A673 (cell line): Measurements from ENCODE around the gene PPP1R8. TPM values are rescaled to one million over a fixed set of nuclear protein-coding genes. Genes with fewer than 3 reads are reported as not detected.

Source experiments
- BruUV-seq: library from RNA; stranded (reverse); fragments of 400-500 nt; replicated peaks from 2 replicates; lab custom pipeline; 2021; lab: Mats Ljungman, UMichigan
- CTCF ChIA-PET: fragments of 300-600 bp; sonication (Branson Sonifier 250); formaldehyde crosslinking; loops from one replicate; lab custom pipeline; 2022; ENCODE audit warnings: antibody characterized with exemption; lab: Charles Lee
- POLR2A ChIA-PET: fragments of 300-600 bp; sonication (Branson Sonifier 250); formaldehyde crosslinking; loops from one replicate; lab custom pipeline; 2022; ENCODE audit warnings: antibody characterized with exemption; ENCODE audit not compliant: low non-redundant PET; lab: Charles Lee
- DNase-seq: peaks from one replicate; pipeline ENCODE4 v3.0.0-alpha.2; 2015; ENCODE audit warnings: low spot score
- H3K27ac ChIP-seq: fragments of 200-600 bp; sonication (generic); 2 replicates; pipeline ENCODE4 v1.5.1; 2016; ENCODE audit warnings: mixed run types, low read depth, mild to moderate bottlenecking, mixed read lengths, antibody characterized with exemption, low read length; ENCODE audit not compliant: poor library complexity, severe bottlenecking
- H3K27me3 ChIP-seq: fragments of 200-600 bp; sonication (generic); replicated peaks from 2 replicates; pipeline ENCODE4 v1.6.1; 2017; ENCODE audit warnings: mixed run types, low read depth, mild to moderate bottlenecking, mixed read lengths, antibody characterized with exemption, low read length; ENCODE audit not compliant: insufficient read depth, poor library complexity
- H3K36me3 ChIP-seq: fragments of 200-600 bp; sonication (generic); 2 replicates; pipeline ENCODE4 v1.6.1; 2016; ENCODE audit warnings: mixed run types, mild to moderate bottlenecking, mixed read lengths, antibody characterized with exemption, low read length; ENCODE audit not compliant: insufficient read depth, poor library complexity, severe bottlenecking
- H3K4me1 ChIP-seq: fragments of 200-600 bp; sonication (generic); 2 replicates; pipeline ENCODE4 v1.6.1; 2017; ENCODE audit warnings: mixed run types, mild to moderate bottlenecking, mixed read lengths, antibody characterized with exemption, low read length; ENCODE audit not compliant: insufficient read depth, poor library complexity, severe bottlenecking
- H3K4me3 ChIP-seq: fragments of 200-600 bp; sonication (generic); 2 replicates; pipeline ENCODE4 v1.5.1; 2016; ENCODE audit warnings: low read depth, mixed run types, mild to moderate bottlenecking, mixed read lengths, low read length; ENCODE audit not compliant: poor library complexity, severe bottlenecking
- H3K9me3 ChIP-seq: fragments of 200-600 bp; sonication (generic); 2 replicates; pipeline ENCODE4 v1.6.1; 2016; ENCODE audit warnings: mixed run types, low read depth, mild to moderate bottlenecking, mixed read lengths, antibody characterized with exemption, low read length; ENCODE audit not compliant: poor library complexity, severe bottlenecking
- CTCF ChIP-seq: fragments of 300-800, 200-600 bp; sonication (generic); conservative IDR thresholded peaks from 2 replicates; pipeline ENCODE4 v1.5.1; 2017; ENCODE audit warnings: low read depth, mild to moderate bottlenecking, antibody characterized with exemption, low read length, moderate library complexity, mixed read lengths
- EZH2 ChIP-seq: fragments of 200-600 bp; sonication (generic); IDR thresholded peaks from 2 replicates; pipeline ENCODE4 v1.6.1; 2017; ENCODE audit warnings: borderline replicate concordance, low read depth, mild to moderate bottlenecking, mixed read lengths, antibody characterized with exemption, low read length; ENCODE audit not compliant: poor library complexity, severe bottlenecking
- intact Hi-C: fragments of 100-400 bp; cut with micrococcal nuclease; formaldehyde crosslinking; loops from one replicate; pipeline ENCODE4 v1.10.0; 2022; ENCODE audit not compliant: unreplicated experiment
- total RNA-seq: library from RNA; stranded (reverse); gene quantifications from 2 replicates; pipeline ENCODE4 v1.2.3, GENCODE V29; 2021

PPP1R8 gene
- total RNA-seq, 1 experiment from 2014 or later: 60.9 TPM

- DNase-seq: no peak
- peaks cover under 1% of the 10 kb centered on the region for H3K36me3 ChIP-seq
- CTCF ChIA-PET: no interaction called here
- no peak for TF ChIP-seq CTCF
- no peak for TF ChIP-seq EZH2
- intact Hi-C loops: no loop called here
- no TSS peak for BruUV-seq
- no peak overlapping the region for H3K4me3 ChIP-seq
- no peaks in the 10 kb centered on the region for H3K9me3 ChIP-seq
- H3K27ac ChIP-seq: no peak overlapping the region
- H3K27me3 ChIP-seq: no peaks in the 10 kb centered on the region
- H3K4me1 ChIP-seq: no peaks in the 10 kb centered on the region
- POLR2A ChIA-PET: no interaction called here
These were observed 53.7 kb downstream of the PPP1R8 start for GRCh38 chr1:27884006-27884954.

- ChIA-PET CTCF (no interaction called here), POLR2A (no interaction called here)
- Histone ChIP-seq H3K36me3 (peaks cover 5% of the 10 kb centered on the region), H3K27ac (no peak overlapping the region), H3K9me3 (no peaks in the 10 kb centered on the region), H3K4me3 (no peak overlapping the region), H3K4me1 (no peaks in the 10 kb centered on the region), H3K27me3 (no peaks in the 10 kb centered on the region)
- DNase-seq: no peak
- no TSS peak for BruUV-seq
- intact Hi-C loops: no loop called here
- TF ChIP-seq EZH2: no peak
- TF ChIP-seq CTCF: no peak
These were observed 54.5 kb downstream of the PPP1R8 start for GRCh38 chr1:27885114-27885528.

GRCh38 chr1:27885621-27886352 lies 55.2 kb downstream of the PPP1R8 start:
- no peaks in the 10 kb centered on the region for H3K4me1 ChIP-seq
- TF ChIP-seq EZH2: no peak
- no peak for TF ChIP-seq CTCF
- DNase-seq: no peak
- ChIA-PET CTCF (no interaction called here), POLR2A (no interaction called here)
- intact Hi-C loops: no loop called here
- no peak overlapping the region for H3K4me3 ChIP-seq
- BruUV-seq: no TSS peak
- H3K27ac ChIP-seq: no peak overlapping the region
- H3K27me3 ChIP-seq: no peaks in the 10 kb centered on the region
- peaks cover 5% of the 10 kb centered on the region for H3K36me3 ChIP-seq
- H3K9me3 ChIP-seq: no peaks in the 10 kb centered on the region
